Activated naive CD8-positive, alpha-beta T cell (primary cell): ENCODE results near the gene P3H3.

Experiments used
- H3K27ac Mint-ChIP-seq: one replicate; pipeline ENCODE4 v1.8.0; 2021; ENCODE audit warnings: mixed read lengths
- H3K27me3 Mint-ChIP-seq: one replicate; pipeline ENCODE4 v1.8.0; 2021; ENCODE audit warnings: mixed read lengths
- H3K36me3 Mint-ChIP-seq: one replicate; pipeline ENCODE4 v1.8.0; 2021; ENCODE audit warnings: mixed read lengths
- H3K4me1 Mint-ChIP-seq: one replicate; pipeline ENCODE4 v1.8.0; 2021; ENCODE audit warnings: low read depth, mixed read lengths
- H3K4me3 Mint-ChIP-seq: one replicate; pipeline ENCODE4 v1.8.0; 2021; ENCODE audit warnings: mild to moderate bottlenecking, mixed read lengths
- H3K9me3 Mint-ChIP-seq: one replicate; pipeline ENCODE4 v1.8.0; 2021; ENCODE audit warnings: low read depth, mixed read lengths

The P3H3 gene

GRCh38 chr12:6790496-6791150 is 37.6 kb upstream of the P3H3 start:
- Mint-ChIP-seq H3K27ac (no peak overlapping the region), H3K4me1 (peaks cover 51% of the 10 kb centered on the region)

GRCh38 chr12:6791931-6792520 is 36.2 kb upstream of the P3H3 start:
- H3K4me1 Mint-ChIP-seq, result peaks cover 41% of the 10 kb centered on the region
- H3K27me3 Mint-ChIP-seq, result peaks cover 3% of the 10 kb centered on the region
- no peaks in the 10 kb centered on the region for H3K9me3 Mint-ChIP-seq
- H3K27ac Mint-ChIP-seq, result peak overlapping the region; percentile 58
- H3K36me3 Mint-ChIP-seq, result no peaks in the 10 kb centered on the region
- H3K4me3 Mint-ChIP-seq, result peak overlapping the region; percentile 54

More at GRCh38 chr12:6790496-6791150, 37.6 kb upstream of the P3H3 start:
- Mint-ChIP-seq H3K9me3 (no peaks in the 10 kb centered on the region), H3K4me3 (no peak overlapping the region), H3K36me3 (no peaks in the 10 kb centered on the region), H3K27me3 (no peaks in the 10 kb centered on the region)

- Mint-ChIP-seq H3K36me3 (no peaks in the 10 kb centered on the region), H3K4me3 (peak overlapping the region; percentile 54), H3K4me1 (peaks cover 38% of the 10 kb centered on the region), H3K27me3 (peaks cover 3% of the 10 kb centered on the region), H3K27ac (no peak overlapping the region), H3K9me3 (no peaks in the 10 kb centered on the region)
These were observed 35.5 kb upstream of the P3H3 start for GRCh38 chr12:6792522-6793201.

DNA sequence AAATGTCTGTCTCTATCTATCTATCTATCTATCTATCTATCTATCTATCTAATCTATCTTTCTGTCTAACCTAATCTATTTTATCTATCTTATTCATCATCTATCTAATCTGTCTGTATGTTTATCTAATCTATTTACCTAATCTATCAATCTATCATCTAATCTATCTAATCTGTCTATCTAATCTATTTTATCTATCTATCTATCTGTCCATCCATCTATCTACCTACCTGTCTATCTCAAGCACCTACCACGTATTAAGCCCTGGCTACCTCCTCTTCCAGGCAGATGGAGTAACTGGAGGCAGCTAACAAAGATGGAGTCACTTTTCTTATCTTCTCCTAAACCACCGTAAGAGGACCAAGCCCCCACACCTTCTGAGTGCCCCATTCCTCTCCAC is 33.1 kb upstream of the P3H3 start:
- Mint-ChIP-seq H3K9me3 (no peaks in the 10 kb centered on the region), H3K27me3 (peaks cover 4% of the 10 kb centered on the region), H3K27ac (no peak overlapping the region), H3K36me3 (no peaks in the 10 kb centered on the region), H3K4me3 (no peak overlapping the region), H3K4me1 (peaks cover 25% of the 10 kb centered on the region)

- H3K36me3 Mint-ChIP-seq, result no peaks in the 10 kb centered on the region
- peaks cover 4% of the 10 kb centered on the region for H3K27me3 Mint-ChIP-seq
- no peaks in the 10 kb centered on the region for H3K9me3 Mint-ChIP-seq
- H3K4me3 Mint-ChIP-seq, result no peak overlapping the region
- no peak overlapping the region for H3K27ac Mint-ChIP-seq
- H3K4me1 Mint-ChIP-seq, result peaks cover 22% of the 10 kb centered on the region
These were observed 31.6 kb upstream of the P3H3 start for GRCh38 chr12:6796576-6796975.

DNA sequence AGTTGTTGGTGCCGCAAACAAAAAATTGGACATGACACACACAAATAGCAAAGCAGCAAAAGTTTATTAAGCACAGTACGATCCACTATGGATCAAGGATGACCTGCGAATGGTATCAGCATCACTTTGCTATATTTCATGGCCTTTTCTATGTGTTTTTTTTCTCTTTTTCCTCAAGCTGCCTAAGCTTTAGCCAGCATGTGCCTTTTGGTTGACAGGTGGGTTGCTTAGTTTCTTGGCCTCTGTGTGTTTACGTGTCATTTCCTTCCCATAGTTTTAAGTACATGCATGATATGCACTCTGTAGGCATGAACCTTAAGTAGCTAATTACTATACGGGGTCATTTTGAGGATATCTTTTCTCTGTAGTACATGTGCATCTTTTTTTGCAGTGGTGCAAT is 29.1 kb upstream of the P3H3 start:
- Mint-ChIP-seq H3K27me3 (peaks cover 4% of the 10 kb centered on the region), H3K4me3 (no peak overlapping the region), H3K4me1 (no peaks in the 10 kb centered on the region), H3K27ac (no peak overlapping the region), H3K36me3 (no peaks in the 10 kb centered on the region), H3K9me3 (no peaks in the 10 kb centered on the region)

DNA sequence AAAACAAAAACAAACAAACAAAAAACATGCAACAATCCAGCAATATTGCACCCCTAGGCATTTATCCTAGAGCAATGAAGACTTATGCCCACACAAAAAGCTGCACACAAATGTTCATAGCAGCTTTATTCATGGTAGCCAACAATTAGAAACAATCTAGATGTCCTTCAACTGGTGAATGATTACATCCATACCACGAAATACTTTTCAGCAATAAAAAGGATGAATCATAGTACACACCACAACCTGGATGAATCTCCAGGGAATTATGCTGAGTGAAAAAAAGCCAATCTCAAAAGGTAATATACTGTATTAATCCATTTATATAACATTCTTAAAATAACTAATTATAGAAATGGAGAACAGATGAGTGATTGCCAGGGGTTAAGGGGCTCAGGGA is 21.0 kb upstream of the P3H3 start:
- no peaks in the 10 kb centered on the region for H3K9me3 Mint-ChIP-seq
- no peak overlapping the region for H3K27ac Mint-ChIP-seq
- H3K36me3 Mint-ChIP-seq, result no peaks in the 10 kb centered on the region
- no peaks in the 10 kb centered on the region for H3K27me3 Mint-ChIP-seq
- H3K4me1 Mint-ChIP-seq, result no peaks in the 10 kb centered on the region
- no peak overlapping the region for H3K4me3 Mint-ChIP-seq

GRCh38 chr12:6809056-6809455 is 19.2 kb upstream of the P3H3 start:
- Mint-ChIP-seq H3K27ac (no peak overlapping the region), H3K4me3 (no peak overlapping the region), H3K9me3 (no peaks in the 10 kb centered on the region), H3K36me3 (no peaks in the 10 kb centered on the region), H3K27me3 (peaks cover 1% of the 10 kb centered on the region), H3K4me1 (no peaks in the 10 kb centered on the region)

GRCh38 chr12:6810758-6811157 is 17.4 kb upstream of the P3H3 start:
- Mint-ChIP-seq H3K27ac (no peak overlapping the region), H3K4me3 (no peak overlapping the region), H3K9me3 (no peaks in the 10 kb centered on the region), H3K4me1 (no peaks in the 10 kb centered on the region), H3K27me3 (peaks cover 1% of the 10 kb centered on the region), H3K36me3 (no peaks in the 10 kb centered on the region)

GRCh38 chr12:6813363-6813762 is 14.8 kb upstream of the P3H3 start:
- Mint-ChIP-seq H3K27me3 (peaks cover 1% of the 10 kb centered on the region), H3K9me3 (no peaks in the 10 kb centered on the region), H3K36me3 (no peaks in the 10 kb centered on the region), H3K4me3 (no peak overlapping the region), H3K27ac (no peak overlapping the region), H3K4me1 (no peaks in the 10 kb centered on the region)

DNA sequence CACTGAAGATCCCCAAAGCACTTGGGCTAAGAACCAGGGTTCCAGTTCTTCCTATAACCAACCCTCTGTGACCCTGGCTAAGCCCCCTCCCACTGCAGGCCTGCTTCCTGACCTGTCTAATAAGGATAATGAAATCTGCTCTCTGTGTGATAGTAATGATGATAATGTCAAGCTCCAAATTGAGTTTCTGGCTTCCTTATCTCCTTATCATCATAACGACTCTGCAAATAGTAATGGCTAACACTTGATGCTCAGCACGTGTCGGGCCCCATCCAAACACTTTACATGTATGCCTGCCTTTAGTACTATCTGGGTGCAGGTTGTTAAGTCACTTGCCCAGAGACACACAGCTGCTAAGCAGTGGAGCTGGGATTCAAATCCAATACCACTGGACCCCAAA is 11.6 kb upstream of the P3H3 start:
- no peak overlapping the region for H3K27ac Mint-ChIP-seq

DNA sequence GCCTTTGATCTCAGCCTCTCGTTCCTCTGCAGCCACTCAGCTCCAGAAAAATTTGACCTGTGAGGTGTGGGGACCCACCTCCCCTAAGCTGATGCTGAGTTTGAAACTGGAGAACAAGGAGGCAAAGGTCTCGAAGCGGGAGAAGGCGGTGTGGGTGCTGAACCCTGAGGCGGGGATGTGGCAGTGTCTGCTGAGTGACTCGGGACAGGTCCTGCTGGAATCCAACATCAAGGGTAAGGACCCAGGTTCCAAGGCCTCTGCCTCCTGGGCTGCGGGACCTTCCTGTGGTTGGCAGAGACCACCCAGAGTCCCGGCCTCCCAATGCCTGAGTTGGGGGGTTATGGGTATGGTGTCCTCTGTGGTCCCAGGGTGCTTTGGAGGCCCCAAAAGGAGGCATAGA is 11.1 kb upstream of the P3H3 start:
- Mint-ChIP-seq H3K27ac (no peak overlapping the region), H3K36me3 (no peaks in the 10 kb centered on the region), H3K27me3 (peaks cover 3% of the 10 kb centered on the region), H3K4me1 (peaks cover 10% of the 10 kb centered on the region), H3K9me3 (no peaks in the 10 kb centered on the region), H3K4me3 (no peak overlapping the region)

More for the DNA sequence above, 11.6 kb upstream of the P3H3 start:
- H3K9me3 Mint-ChIP-seq, result no peaks in the 10 kb centered on the region
- peaks cover 7% of the 10 kb centered on the region for H3K4me1 Mint-ChIP-seq
- peaks cover 3% of the 10 kb centered on the region for H3K27me3 Mint-ChIP-seq
- H3K4me3 Mint-ChIP-seq, result no peak overlapping the region
- H3K36me3 Mint-ChIP-seq, result no peaks in the 10 kb centered on the region

DNA sequence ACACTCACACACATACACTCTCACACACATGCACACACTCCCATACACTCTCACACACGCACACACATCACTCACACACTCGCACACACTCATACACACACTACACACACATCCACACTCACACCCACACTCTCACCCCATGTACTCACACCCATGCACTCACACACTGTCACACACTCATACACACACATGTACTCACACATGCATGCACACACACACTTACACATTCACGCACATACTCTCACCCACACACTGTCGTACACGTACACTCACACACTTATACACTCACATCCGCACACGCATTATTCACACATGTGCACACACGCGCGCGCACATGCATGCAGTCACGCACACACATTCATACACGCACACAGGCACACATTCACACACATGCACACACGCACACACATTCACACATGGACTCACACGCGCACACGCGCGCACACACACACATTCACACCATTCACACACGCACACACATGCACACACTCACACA is 10.5 kb upstream of the P3H3 start:
- H3K9me3 Mint-ChIP-seq, result no peaks in the 10 kb centered on the region
- H3K4me1 Mint-ChIP-seq, result peaks cover 10% of the 10 kb centered on the region
- H3K36me3 Mint-ChIP-seq, result no peaks in the 10 kb centered on the region
- no peak overlapping the region for H3K27ac Mint-ChIP-seq
- H3K27me3 Mint-ChIP-seq, result peaks cover 5% of the 10 kb centered on the region
- no peak overlapping the region for H3K4me3 Mint-ChIP-seq

DNA sequence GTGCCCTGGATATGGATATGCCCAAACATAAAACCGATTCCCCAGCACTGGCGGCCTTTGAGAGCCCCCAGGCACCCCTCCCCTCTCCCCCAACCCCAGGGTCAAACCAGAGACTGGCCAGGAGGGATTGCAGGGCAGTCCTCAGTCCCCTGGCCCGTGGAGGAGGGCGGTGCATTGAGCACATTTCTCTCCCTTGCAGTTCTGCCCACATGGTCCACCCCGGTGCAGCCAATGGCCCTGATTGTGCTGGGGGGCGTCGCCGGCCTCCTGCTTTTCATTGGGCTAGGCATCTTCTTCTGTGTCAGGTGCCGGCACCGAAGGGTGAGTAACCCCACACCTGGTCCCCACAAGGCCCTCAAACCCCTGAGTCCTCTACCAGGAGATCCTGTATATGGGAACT is 10.0 kb upstream of the P3H3 start:
- no peaks in the 10 kb centered on the region for H3K36me3 Mint-ChIP-seq
- H3K4me1 Mint-ChIP-seq, result peaks cover 10% of the 10 kb centered on the region
- no peak overlapping the region for H3K4me3 Mint-ChIP-seq
- H3K9me3 Mint-ChIP-seq, result no peaks in the 10 kb centered on the region
- peaks cover 8% of the 10 kb centered on the region for H3K27me3 Mint-ChIP-seq
- no peak overlapping the region for H3K27ac Mint-ChIP-seq

- no peak overlapping the region for H3K4me3 Mint-ChIP-seq
- H3K27me3 Mint-ChIP-seq, result peaks cover 8% of the 10 kb centered on the region
- H3K9me3 Mint-ChIP-seq, result no peaks in the 10 kb centered on the region
- peaks cover 10% of the 10 kb centered on the region for H3K4me1 Mint-ChIP-seq
- H3K27ac Mint-ChIP-seq, result no peak overlapping the region
- no peaks in the 10 kb centered on the region for H3K36me3 Mint-ChIP-seq
These were observed 9.6 kb upstream of the P3H3 start for GRCh38 chr12:6818645-6819044.
